ENCODE results near the gene PTPN5. TPM values are rescaled to one million over a fixed set of nuclear protein-coding genes. Genes with fewer than 3 reads are reported as not detected.

Gene PTPN5
- total and polyA plus RNA-seq, 4 donors = 18.0 to 92.8 (median 53.0) TPM

DNA sequence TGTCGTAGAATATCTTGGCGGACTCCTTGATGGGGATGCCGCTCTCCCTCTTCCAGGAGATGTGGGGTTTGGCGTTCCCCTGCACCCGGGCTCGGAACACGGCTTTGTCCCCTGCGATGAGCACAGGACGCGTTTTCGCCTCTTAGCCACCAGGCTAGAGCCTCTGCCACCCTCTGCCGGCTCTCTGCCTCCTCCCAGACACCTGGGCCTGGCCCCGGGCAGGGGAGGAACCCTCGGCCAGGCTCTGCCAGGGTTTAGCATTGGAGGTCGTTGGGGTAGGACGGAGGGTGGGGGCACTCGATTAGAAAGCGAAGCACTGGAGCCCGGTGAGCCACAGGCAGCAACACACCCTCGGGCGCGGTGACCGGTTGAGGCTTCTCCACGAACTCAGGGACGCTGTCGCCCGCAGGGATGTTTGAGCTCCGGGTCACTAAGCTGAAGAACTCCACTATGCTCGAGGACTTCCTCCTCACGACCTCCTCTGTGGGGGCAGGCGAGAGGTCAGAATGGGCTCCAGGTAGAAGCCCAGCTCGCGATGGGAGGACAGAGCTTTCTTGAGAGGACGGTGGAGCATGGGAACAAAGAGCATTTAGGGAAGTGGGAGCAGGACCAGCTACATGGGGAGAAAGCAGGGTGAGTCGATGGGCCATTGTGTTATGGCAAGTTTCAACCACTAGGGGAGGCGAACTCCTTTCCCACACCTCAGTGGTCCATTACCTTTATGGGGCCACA is 69.9 kb downstream of the PTPN5 start:
- peak in 3 of 6 donors; percentile 31 to 81 (median 79) for DNase-seq (ENCODE audit: low read depth in 4 of 6, low spot score in 6 of 6)
- Histone ChIP-seq H3K27me3 (ENCODE audit: control insufficient read depth, insufficient read depth, low read length) (no peaks in the 10 kb centered on the region), H3K4me3 (ENCODE audit: low read depth, low read length) (peak overlapping the region; percentile 81), H3K36me3 (ENCODE audit: control insufficient read depth, insufficient read depth, low read length) (no peaks in the 10 kb centered on the region), H3K9me3 (ENCODE audit: control insufficient read depth, insufficient read depth, low read length) (no peaks in the 10 kb centered on the region), H3K27ac (ENCODE audit: low read depth, low read length) (peak overlapping the region; percentile 84), H3K4me1 (ENCODE audit: control insufficient read depth, insufficient read depth, low read length) (peaks cover 32% of the 10 kb centered on the region)
- under 1% methylated on average over 30 of the region's 36 CpGs for WGBS (ENCODE audit: insufficient coverage)

DNA sequence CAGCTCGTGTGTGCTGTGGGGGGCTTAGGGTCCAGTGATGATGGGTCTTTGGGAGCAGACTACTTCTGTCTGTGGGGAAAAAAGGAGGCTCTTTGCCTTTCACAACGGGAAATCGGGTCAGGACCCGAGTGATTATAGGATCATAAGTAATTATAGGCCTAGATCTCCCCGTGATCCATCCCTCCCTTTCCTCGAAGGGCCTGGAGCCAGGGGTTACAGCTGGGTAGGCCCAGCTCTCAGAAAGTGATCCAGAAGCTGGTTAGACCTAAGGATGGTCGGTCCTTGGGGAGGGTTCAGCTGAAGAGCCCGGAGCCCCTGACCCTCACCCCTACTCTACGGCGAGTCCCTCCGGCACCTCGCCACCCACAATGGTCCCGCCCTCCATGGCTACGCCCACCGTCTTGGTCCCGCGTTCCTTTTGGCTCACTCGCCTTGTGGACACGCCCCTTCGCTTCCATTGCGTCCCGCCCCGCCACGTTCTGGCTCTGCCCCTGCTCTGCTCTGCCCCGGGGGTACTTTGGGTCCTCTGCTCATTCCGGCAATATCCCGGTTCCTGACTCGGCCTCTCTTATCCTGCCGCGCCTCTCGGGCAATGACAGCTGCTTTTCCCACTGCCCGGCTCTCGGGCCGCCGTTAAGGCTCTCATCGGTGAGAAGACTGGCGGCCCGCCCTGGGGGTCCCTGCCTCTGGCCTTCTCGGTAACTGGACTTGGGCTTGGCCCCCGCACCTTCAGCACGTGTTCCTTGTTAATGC is 70.6 kb downstream of the PTPN5 start:
- H3K4me3 ChIP-seq (ENCODE audit: low read depth, low read length) = peak overlapping the region; percentile 81
- WGBS (ENCODE audit: insufficient coverage) = 2% methylated on average over 36 of the region's 41 CpGs
- peak in 4 of 6 donors; percentile 65 to 96 (median 86) for DNase-seq (ENCODE audit: low read depth in 4 of 6, low spot score in 6 of 6)
- no peaks in the 10 kb centered on the region for H3K27me3 ChIP-seq (ENCODE audit: control insufficient read depth, insufficient read depth, low read length)
- H3K9me3 ChIP-seq (ENCODE audit: control insufficient read depth, insufficient read depth, low read length) = no peaks in the 10 kb centered on the region
- H3K36me3 ChIP-seq (ENCODE audit: control insufficient read depth, insufficient read depth, low read length) = no peaks in the 10 kb centered on the region
- peaks cover 28% of the 10 kb centered on the region for H3K4me1 ChIP-seq (ENCODE audit: control insufficient read depth, insufficient read depth, low read length)
- H3K27ac ChIP-seq (ENCODE audit: low read depth, low read length) = peak overlapping the region; percentile 84

DNA sequence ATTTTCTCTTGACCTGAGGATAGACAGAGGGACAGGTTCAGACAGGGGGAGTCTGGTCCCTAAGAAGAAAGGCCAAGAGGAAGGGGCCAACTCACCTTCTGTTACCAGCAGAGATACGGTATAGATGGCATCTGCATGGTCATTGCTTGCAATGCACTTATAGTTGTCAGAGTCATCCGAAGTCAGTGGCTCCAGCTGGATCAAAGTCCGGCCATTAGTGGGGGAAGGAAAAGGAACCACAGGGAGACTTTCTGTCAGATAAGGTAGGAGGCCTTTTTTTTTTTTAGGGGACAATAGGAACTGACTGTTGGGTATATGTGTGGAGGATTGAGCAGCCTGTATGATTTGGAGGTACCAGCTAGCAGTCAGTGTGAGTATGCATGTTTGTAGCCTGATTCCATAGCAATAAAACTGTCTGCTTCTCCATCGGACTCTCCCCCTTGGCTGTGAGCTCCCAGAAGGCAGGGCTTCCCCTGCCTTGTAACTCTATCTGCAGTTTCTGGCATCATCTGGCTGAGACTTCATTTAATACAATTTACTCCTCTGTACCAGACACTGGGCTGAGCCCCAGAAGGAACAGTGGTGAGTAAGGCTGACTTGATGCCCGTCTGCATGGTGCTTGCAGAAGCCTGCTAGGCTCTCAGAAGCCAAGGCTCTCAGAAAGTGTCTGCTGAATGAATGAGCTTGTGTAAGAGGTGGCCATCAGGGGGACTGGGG is 71.3 kb downstream of the PTPN5 start:
- Histone ChIP-seq H3K36me3 (ENCODE audit: control insufficient read depth, insufficient read depth, low read length) (no peaks in the 10 kb centered on the region), H3K27me3 (ENCODE audit: control insufficient read depth, insufficient read depth, low read length) (no peaks in the 10 kb centered on the region), H3K4me3 (ENCODE audit: low read depth, low read length) (no peak overlapping the region), H3K4me1 (ENCODE audit: control insufficient read depth, insufficient read depth, low read length) (peaks cover 26% of the 10 kb centered on the region), H3K9me3 (ENCODE audit: control insufficient read depth, insufficient read depth, low read length) (no peaks in the 10 kb centered on the region), H3K27ac (ENCODE audit: low read depth, low read length) (peak overlapping the region; percentile 84)
- peak in 1 of 6 donors; percentile 47 for DNase-seq (ENCODE audit: low read depth in 4 of 6, low spot score in 6 of 6)
- WGBS (ENCODE audit: insufficient coverage) = 70% methylated on average over 4 of the region's 5 CpGs

DNA sequence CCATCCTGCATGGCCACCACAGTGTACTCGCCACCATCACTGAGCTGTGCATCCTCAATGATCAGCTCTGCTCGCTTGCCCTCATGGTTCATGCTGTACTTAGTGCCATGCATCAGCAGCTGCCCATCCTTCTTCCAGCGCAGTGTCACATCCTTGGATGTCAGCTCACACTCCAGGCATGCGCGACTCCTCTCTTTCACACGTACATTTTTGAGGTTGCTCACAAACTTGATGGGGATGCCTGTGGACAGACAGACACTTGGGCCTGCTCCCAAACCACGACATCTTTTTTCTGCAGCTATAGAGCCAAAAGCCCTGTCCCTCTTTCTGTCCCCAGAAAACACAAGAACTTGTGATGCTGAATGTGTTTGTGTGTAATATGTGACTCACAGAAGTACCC is 76.1 kb downstream of the PTPN5 start:
- Histone ChIP-seq H3K9me3 (ENCODE audit: control insufficient read depth, insufficient read depth, low read length) (no peaks in the 10 kb centered on the region), H3K27ac (ENCODE audit: low read depth, low read length) (no peak overlapping the region), H3K36me3 (ENCODE audit: control insufficient read depth, insufficient read depth, low read length) (peaks cover 7% of the 10 kb centered on the region), H3K4me3 (ENCODE audit: low read depth, low read length) (no peak overlapping the region), H3K27me3 (ENCODE audit: control insufficient read depth, insufficient read depth, low read length) (no peaks in the 10 kb centered on the region), H3K4me1 (ENCODE audit: control insufficient read depth, insufficient read depth, low read length) (peaks cover 3% of the 10 kb centered on the region)
- 77% methylated on average over 6 of the region's 7 CpGs for WGBS (ENCODE audit: insufficient coverage)
- DNase-seq (ENCODE audit: low read depth in 4 of 6, low spot score in 6 of 6) = no peak

DNA sequence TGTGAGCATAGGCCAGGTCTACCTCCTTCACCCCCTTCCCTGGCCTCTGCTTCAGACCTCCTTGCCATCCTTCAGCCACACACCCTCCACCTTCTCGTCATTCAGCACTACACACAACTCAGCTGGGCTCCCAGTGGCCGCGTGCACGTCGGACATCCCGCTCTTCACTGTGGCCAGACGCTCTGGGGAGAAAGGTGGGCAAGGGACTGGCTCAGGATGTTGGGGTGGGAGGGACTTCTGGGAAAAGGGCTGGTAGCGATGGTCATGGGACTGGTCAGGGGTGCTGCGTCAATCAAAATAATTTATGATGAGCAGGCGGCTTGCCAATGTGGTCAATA is 77.2 kb downstream of the PTPN5 start:
- Histone ChIP-seq H3K27ac (ENCODE audit: low read depth, low read length) (no peak overlapping the region), H3K4me3 (ENCODE audit: low read depth, low read length) (no peak overlapping the region), H3K36me3 (ENCODE audit: control insufficient read depth, insufficient read depth, low read length) (peaks cover 8% of the 10 kb centered on the region), H3K27me3 (ENCODE audit: control insufficient read depth, insufficient read depth, low read length) (no peaks in the 10 kb centered on the region), H3K4me1 (ENCODE audit: control insufficient read depth, insufficient read depth, low read length) (no peaks in the 10 kb centered on the region), H3K9me3 (ENCODE audit: control insufficient read depth, insufficient read depth, low read length) (no peaks in the 10 kb centered on the region)
- DNase-seq (ENCODE audit: low read depth in 4 of 6, low spot score in 6 of 6) = no peak
- 85% methylated on average over 9 of the region's 10 CpGs for WGBS (ENCODE audit: insufficient coverage)

DNA sequence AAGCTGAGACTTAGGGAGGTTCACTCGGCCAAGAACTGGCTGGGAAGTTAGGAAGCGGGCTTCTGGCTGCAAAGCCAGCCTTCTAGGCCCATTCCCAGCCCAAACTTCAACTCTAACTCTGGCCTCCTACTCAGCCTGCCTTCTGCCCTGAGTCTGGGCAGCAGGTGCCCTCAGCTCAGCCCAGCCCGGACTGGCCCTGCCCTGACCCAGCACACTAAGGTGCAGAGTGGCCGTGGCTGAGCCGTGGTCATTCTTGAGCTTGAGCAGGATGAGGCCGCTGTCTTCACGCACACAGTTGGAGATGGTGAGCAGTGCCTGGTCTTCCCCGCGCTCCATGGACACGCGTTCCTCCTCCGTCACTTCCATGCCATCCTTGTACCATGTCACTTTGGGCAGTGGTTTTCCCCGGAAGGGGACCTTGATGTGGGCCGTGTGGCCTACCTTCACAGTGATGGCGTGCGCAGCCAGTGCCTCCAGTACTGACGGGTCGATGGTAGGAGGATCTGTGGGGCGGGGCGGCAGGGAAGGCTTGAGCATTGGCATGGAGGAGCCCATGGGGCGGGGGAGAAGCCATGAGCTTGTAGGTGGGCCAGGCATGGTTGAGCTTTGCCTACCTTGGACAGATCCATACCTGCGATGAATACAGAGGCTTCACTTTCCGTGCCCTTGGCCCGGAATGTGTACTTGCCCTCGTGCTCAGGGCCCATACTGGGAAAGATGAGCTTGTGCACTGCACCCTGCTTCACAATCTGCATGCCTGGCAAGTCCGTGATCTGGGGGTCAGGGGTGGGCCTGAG is 77.8 kb downstream of the PTPN5 start:
- Histone ChIP-seq H3K4me3 (ENCODE audit: low read depth, low read length) (no peak overlapping the region), H3K4me1 (ENCODE audit: control insufficient read depth, insufficient read depth, low read length) (no peaks in the 10 kb centered on the region), H3K27ac (ENCODE audit: low read depth, low read length) (no peak overlapping the region), H3K36me3 (ENCODE audit: control insufficient read depth, insufficient read depth, low read length) (peaks cover 9% of the 10 kb centered on the region), H3K9me3 (ENCODE audit: control insufficient read depth, insufficient read depth, low read length) (no peaks in the 10 kb centered on the region), H3K27me3 (ENCODE audit: control insufficient read depth, insufficient read depth, low read length) (no peaks in the 10 kb centered on the region)
- 92% methylated on average over 23 of the region's 26 CpGs for WGBS (ENCODE audit: insufficient coverage)
- no peak for DNase-seq (ENCODE audit: low read depth in 4 of 6, low spot score in 6 of 6)

DNA sequence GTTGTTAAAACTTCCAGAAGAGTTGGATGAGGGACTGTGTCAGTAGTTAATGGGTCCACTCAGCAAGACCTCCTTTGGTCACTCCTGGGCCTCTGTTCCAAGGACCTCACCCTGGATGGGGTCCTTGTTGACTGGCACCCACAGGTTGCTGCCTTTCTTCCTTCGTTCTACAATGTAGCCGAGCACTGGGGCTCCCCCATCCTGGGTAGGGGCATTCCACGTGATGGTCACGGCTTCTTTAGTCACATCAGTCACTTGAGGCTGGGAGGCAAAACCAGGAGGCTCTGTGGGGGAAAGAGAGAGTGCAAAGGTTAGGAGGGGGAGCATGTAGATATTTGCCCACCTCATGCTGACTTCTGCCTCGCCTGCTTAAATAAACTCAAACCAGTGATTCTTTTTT is 81.1 kb downstream of the PTPN5 start:
- Histone ChIP-seq H3K27me3 (ENCODE audit: control insufficient read depth, insufficient read depth, low read length) (no peaks in the 10 kb centered on the region), H3K4me3 (ENCODE audit: low read depth, low read length) (no peak overlapping the region), H3K9me3 (ENCODE audit: control insufficient read depth, insufficient read depth, low read length) (no peaks in the 10 kb centered on the region), H3K4me1 (ENCODE audit: control insufficient read depth, insufficient read depth, low read length) (peaks cover 11% of the 10 kb centered on the region), H3K27ac (ENCODE audit: low read depth, low read length) (no peak overlapping the region), H3K36me3 (ENCODE audit: control insufficient read depth, insufficient read depth, low read length) (peaks cover 9% of the 10 kb centered on the region)
- DNase-seq (ENCODE audit: low read depth in 4 of 6, low spot score in 6 of 6) = no peak
- WGBS (ENCODE audit: insufficient coverage) = 79% methylated on average over 5 of the region's 5 CpGs

DNA sequence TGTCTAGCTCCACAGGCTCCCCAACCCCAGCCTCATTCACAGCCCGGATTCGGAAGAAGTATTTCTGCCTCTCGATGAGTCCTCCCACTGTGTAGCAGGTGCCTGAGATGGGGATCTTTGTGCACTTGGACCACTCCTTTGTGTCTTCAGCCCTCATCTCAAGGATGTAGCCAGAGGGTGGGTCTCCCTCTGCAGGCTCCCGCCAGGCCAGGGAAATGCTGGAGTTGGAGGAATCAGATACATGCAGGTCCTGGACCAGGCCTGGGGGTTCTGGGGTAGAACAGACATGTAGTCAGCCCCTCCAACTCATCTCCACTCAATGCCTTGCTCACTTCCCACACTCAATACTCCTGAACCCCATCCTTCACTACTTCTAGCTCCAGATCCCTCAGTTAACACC is 82.2 kb downstream of the PTPN5 start:
- H3K9me3 ChIP-seq (ENCODE audit: control insufficient read depth, insufficient read depth, low read length) = no peaks in the 10 kb centered on the region
- no peak overlapping the region for H3K27ac ChIP-seq (ENCODE audit: low read depth, low read length)
- DNase-seq (ENCODE audit: low read depth in 4 of 6, low spot score in 6 of 6) = no peak
- H3K36me3 ChIP-seq (ENCODE audit: control insufficient read depth, insufficient read depth, low read length) = peaks cover 9% of the 10 kb centered on the region
- 83% methylated on average over 1 of the region's 4 CpGs for WGBS (ENCODE audit: insufficient coverage)
- H3K27me3 ChIP-seq (ENCODE audit: control insufficient read depth, insufficient read depth, low read length) = no peaks in the 10 kb centered on the region
- H3K4me1 ChIP-seq (ENCODE audit: control insufficient read depth, insufficient read depth, low read length) = peaks cover 17% of the 10 kb centered on the region
- no peak overlapping the region for H3K4me3 ChIP-seq (ENCODE audit: low read depth, low read length)

DNA sequence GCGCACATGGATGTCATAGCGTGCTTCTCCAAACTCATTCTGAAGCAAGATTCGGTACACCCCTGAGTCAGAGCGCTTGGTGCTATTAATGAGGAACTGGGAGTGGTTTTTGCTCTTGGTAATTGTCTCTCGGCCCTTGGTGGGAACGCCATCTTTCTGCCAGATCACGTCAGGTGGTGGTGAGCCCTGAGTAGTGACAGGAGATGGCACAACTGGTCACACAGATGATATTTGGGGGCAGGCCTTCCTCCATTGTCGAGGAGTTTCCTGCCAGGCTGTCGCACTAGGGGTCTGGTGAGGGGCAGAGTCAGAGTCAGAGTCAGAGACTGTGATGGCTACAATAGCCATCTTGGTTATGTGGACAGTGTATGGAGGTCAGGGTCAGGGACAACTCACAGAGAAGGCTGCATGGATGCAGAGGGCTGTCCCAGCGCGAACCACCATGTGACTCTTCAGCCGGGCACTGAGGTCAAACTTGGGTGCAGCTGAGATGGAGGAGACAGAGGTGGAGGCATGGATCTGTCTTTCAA is 83.7 kb downstream of the PTPN5 start:
- Histone ChIP-seq H3K36me3 (ENCODE audit: control insufficient read depth, insufficient read depth, low read length) (peaks cover 5% of the 10 kb centered on the region), H3K9me3 (ENCODE audit: control insufficient read depth, insufficient read depth, low read length) (no peaks in the 10 kb centered on the region), H3K27me3 (ENCODE audit: control insufficient read depth, insufficient read depth, low read length) (no peaks in the 10 kb centered on the region), H3K4me3 (ENCODE audit: low read depth, low read length) (no peak overlapping the region), H3K27ac (ENCODE audit: low read depth, low read length) (no peak overlapping the region), H3K4me1 (ENCODE audit: control insufficient read depth, insufficient read depth, low read length) (peaks cover 17% of the 10 kb centered on the region)
- WGBS (ENCODE audit: insufficient coverage) = 91% methylated on average over 10 of the region's 12 CpGs
- no peak for DNase-seq (ENCODE audit: low read depth in 4 of 6, low spot score in 6 of 6)

Measured in spinal cord (tissue), 10 donors.